Measurements from ENCODE around the gene RRP12.
A peak's percentile ranks its signal among the peaks of the same experiment; 100 is the strongest.

The RRP12 gene

GRCh38 chr10:97401455-97401919 is 347 bp upstream of the RRP12 start:
- Histone ChIP-seq H2AFZ (ENCODE audit: low read length) (peak overlapping the region; percentile 87), H3K4me2 (ENCODE audit: insufficient read depth, low read length, poor library complexity, severe bottlenecking) (peak overlapping the region; percentile 90), H3K36me3 (replicated peaks in 1 of 2; ENCODE audit: control insufficient read depth in 2 of 2, insufficient read depth in 2 of 2, low read length in 2 of 2) (peaks cover 2 to 12% of the 10 kb centered on the region in 2 donors), H3K4me3 (ENCODE audit: low read length in 2 of 2) (peak overlapping the region; percentile 62 to 91), H3K9ac (ENCODE audit: low read depth, low read length, poor library complexity) (no peak overlapping the region), H2BK5ac (ENCODE audit: low read length) (no peak overlapping the region), H2BK15ac (ENCODE audit: low read length) (no peak overlapping the region), H2BK12ac (ENCODE audit: low read length) (no peak overlapping the region), H3K27me3 (ENCODE audit: control insufficient read depth in 3 of 3, insufficient read depth in 3 of 3, low read depth in 1 of 3, low read length in 3 of 3) (no peaks in the 10 kb centered on the region), H2BK120ac (ENCODE audit: low read depth, low read length) (no peak overlapping the region), H3K18ac (ENCODE audit: low read length) (peak overlapping the region; percentile 76), H4K91ac (ENCODE audit: low read depth, low read length, poor library complexity) (no peak overlapping the region), H3K4me1 (ENCODE audit: control insufficient read depth in 2 of 2, insufficient read depth in 1 of 2, low read depth in 1 of 2, low read length in 2 of 2) (peaks cover 4 to 7% of the 10 kb centered on the region in 2 donors), H3K4ac (ENCODE audit: low read length) (no peak overlapping the region), H3K27ac (replicated peaks; ENCODE audit: low read length) (no peak overlapping the region), H4K8ac (ENCODE audit: low read depth, low read length) (peak overlapping the region; percentile 65), H3K14ac (ENCODE audit: low read length) (no peak overlapping the region), H2AK5ac (ENCODE audit: low read depth, low read length) (peak overlapping the region; percentile 63), H3K79me1 (ENCODE audit: low read depth, low read length) (no peaks in the 10 kb centered on the region), H3K23ac (ENCODE audit: low read depth, low read length, poor library complexity) (no peak overlapping the region), H3K9me3 (replicated peaks in 1 of 2; ENCODE audit: control insufficient read depth in 2 of 2, insufficient read depth in 1 of 2, low read depth in 1 of 2, low read length in 2 of 2) (no peaks in the 10 kb centered on the region)
- DNase-seq (ENCODE audit: low spot score) = no peak
- no CpG with 5 or more reads among the region's 13 CpGs for WGBS, 2 donors (ENCODE audit: extremely low coverage in 2 of 2, insufficient read length in 2 of 2, insufficient replicate concordance in 1 of 2)

- Histone ChIP-seq H3K4me1 (ENCODE audit: control insufficient read depth in 2 of 2, insufficient read depth in 1 of 2, low read depth in 1 of 2, low read length in 2 of 2) (peaks cover 4 to 7% of the 10 kb centered on the region in 2 donors), H2AFZ (ENCODE audit: low read length) (peak overlapping the region; percentile 87), H3K14ac (ENCODE audit: low read length) (no peak overlapping the region), H3K9ac (ENCODE audit: low read depth, low read length, poor library complexity) (peak overlapping the region; percentile 7), H3K18ac (ENCODE audit: low read length) (no peak overlapping the region), H2BK5ac (ENCODE audit: low read length) (no peak overlapping the region), H4K8ac (ENCODE audit: low read depth, low read length) (no peak overlapping the region), H3K27me3 (ENCODE audit: control insufficient read depth in 3 of 3, insufficient read depth in 3 of 3, low read depth in 1 of 3, low read length in 3 of 3) (no peaks in the 10 kb centered on the region), H2AK5ac (ENCODE audit: low read depth, low read length) (no peak overlapping the region), H3K23ac (ENCODE audit: low read depth, low read length, poor library complexity) (no peak overlapping the region), H4K91ac (ENCODE audit: low read depth, low read length, poor library complexity) (no peak overlapping the region), H3K4ac (ENCODE audit: low read length) (no peak overlapping the region), H3K36me3 (replicated peaks in 1 of 2; ENCODE audit: control insufficient read depth in 2 of 2, insufficient read depth in 2 of 2, low read length in 2 of 2) (peaks cover 8 to 26% of the 10 kb centered on the region in 2 donors), H2BK120ac (ENCODE audit: low read depth, low read length) (no peak overlapping the region), H3K4me2 (ENCODE audit: insufficient read depth, low read length, poor library complexity, severe bottlenecking) (peak overlapping the region; percentile 90), H3K9me3 (replicated peaks in 1 of 2; ENCODE audit: control insufficient read depth in 2 of 2, insufficient read depth in 1 of 2, low read depth in 1 of 2, low read length in 2 of 2) (no peaks in the 10 kb centered on the region), H3K4me3 (ENCODE audit: low read length in 2 of 2) (peak overlapping the region in 1 of 2 donors; percentile 62), H3K27ac (replicated peaks; ENCODE audit: low read length) (no peak overlapping the region), H2BK15ac (ENCODE audit: low read length) (no peak overlapping the region), H3K79me1 (ENCODE audit: low read depth, low read length) (no peaks in the 10 kb centered on the region), H2BK12ac (ENCODE audit: low read length) (no peak overlapping the region)
- no CpG with 5 or more reads among the region's 21 CpGs for WGBS, 2 donors (ENCODE audit: extremely low coverage in 2 of 2, insufficient read length in 2 of 2, insufficient replicate concordance in 1 of 2)
- no peak for DNase-seq (ENCODE audit: low spot score)
These were observed 1.1 kb downstream of the RRP12 start for GRCh38 chr10:97399843-97400545.

- no peak overlapping the region for H3K14ac ChIP-seq (ENCODE audit: low read length)
These were observed 5.1 kb downstream of the RRP12 start for GRCh38 chr10:97396056-97396455.

GRCh38 chr10:97393034-97393573 is 8.0 kb downstream of the RRP12 start:
- no peak overlapping the region for H3K4me3 ChIP-seq (ENCODE audit: low read length in 2 of 2)
- no peak overlapping the region for H3K4ac ChIP-seq (ENCODE audit: low read length)
- no peak overlapping the region for H3K9ac ChIP-seq (ENCODE audit: low read depth, low read length, poor library complexity)
- H3K4me2 ChIP-seq (ENCODE audit: insufficient read depth, low read length, poor library complexity, severe bottlenecking) = no peak overlapping the region
- no peak overlapping the region for H4K8ac ChIP-seq (ENCODE audit: low read depth, low read length)
- no peak overlapping the region for H3K23ac ChIP-seq (ENCODE audit: low read depth, low read length, poor library complexity)
- H2AK5ac ChIP-seq (ENCODE audit: low read depth, low read length) = no peak overlapping the region
- no peaks in the 10 kb centered on the region for H3K4me1 ChIP-seq (ENCODE audit: control insufficient read depth in 2 of 2, insufficient read depth in 1 of 2, low read depth in 1 of 2, low read length in 2 of 2)
- H3K18ac ChIP-seq (ENCODE audit: low read length) = no peak overlapping the region
- H3K79me1 ChIP-seq (ENCODE audit: low read depth, low read length) = peaks cover 2% of the 10 kb centered on the region
- no CpG with 5 or more reads among the region's 8 CpGs for whole genome bisulfite sequencing, 2 donors (ENCODE audit: extremely low coverage in 2 of 2, insufficient read length in 2 of 2, insufficient replicate concordance in 1 of 2)
- no peak overlapping the region for H4K91ac ChIP-seq (ENCODE audit: low read depth, low read length, poor library complexity)
- no peak for DNase-seq (ENCODE audit: low spot score)
- no peak overlapping the region for H2AFZ ChIP-seq (ENCODE audit: low read length)
- H2BK12ac ChIP-seq (ENCODE audit: low read length) = no peak overlapping the region
- no peaks in the 10 kb centered on the region for H3K27me3 ChIP-seq (ENCODE audit: control insufficient read depth in 3 of 3, insufficient read depth in 3 of 3, low read depth in 1 of 3, low read length in 3 of 3)
- H2BK15ac ChIP-seq (ENCODE audit: low read length) = no peak overlapping the region
- no peak overlapping the region for H2BK120ac ChIP-seq (ENCODE audit: low read depth, low read length)
- H3K27ac ChIP-seq (replicated peaks; ENCODE audit: low read length) = no peak overlapping the region
- no peak overlapping the region for H2BK5ac ChIP-seq (ENCODE audit: low read length)
- H3K9me3 ChIP-seq (replicated peaks in 1 of 2; ENCODE audit: control insufficient read depth in 2 of 2, insufficient read depth in 1 of 2, low read depth in 1 of 2, low read length in 2 of 2) = no peaks in the 10 kb centered on the region
- H3K36me3 ChIP-seq (replicated peaks in 1 of 2; ENCODE audit: control insufficient read depth in 2 of 2, insufficient read depth in 2 of 2, low read length in 2 of 2) = peaks cover 35 to 83% of the 10 kb centered on the region in 2 donors
- H3K14ac ChIP-seq (ENCODE audit: low read length) = no peak overlapping the region

More at GRCh38 chr10:97396056-97396455, 5.1 kb downstream of the RRP12 start:
- Histone ChIP-seq H4K8ac (ENCODE audit: low read depth, low read length) (no peak overlapping the region), H2BK5ac (ENCODE audit: low read length) (no peak overlapping the region), H2AFZ (ENCODE audit: low read length) (no peak overlapping the region), H2BK120ac (ENCODE audit: low read depth, low read length) (no peak overlapping the region), H4K91ac (ENCODE audit: low read depth, low read length, poor library complexity) (no peak overlapping the region), H3K9me3 (replicated peaks in 1 of 2; ENCODE audit: control insufficient read depth in 2 of 2, insufficient read depth in 1 of 2, low read depth in 1 of 2, low read length in 2 of 2) (no peaks in the 10 kb centered on the region), H3K27me3 (ENCODE audit: control insufficient read depth in 3 of 3, insufficient read depth in 3 of 3, low read depth in 1 of 3, low read length in 3 of 3) (no peaks in the 10 kb centered on the region), H3K4me1 (ENCODE audit: control insufficient read depth in 2 of 2, insufficient read depth in 1 of 2, low read depth in 1 of 2, low read length in 2 of 2) (peaks cover 4 to 5% of the 10 kb centered on the region in 2 donors), H3K18ac (ENCODE audit: low read length) (no peak overlapping the region), H2BK15ac (ENCODE audit: low read length) (no peak overlapping the region), H3K4me3 (ENCODE audit: low read length in 2 of 2) (no peak overlapping the region), H3K36me3 (replicated peaks in 1 of 2; ENCODE audit: control insufficient read depth in 2 of 2, insufficient read depth in 2 of 2, low read length in 2 of 2) (peaks cover 18 to 56% of the 10 kb centered on the region in 2 donors), H3K23ac (ENCODE audit: low read depth, low read length, poor library complexity) (no peak overlapping the region), H3K27ac (replicated peaks; ENCODE audit: low read length) (no peak overlapping the region), H3K9ac (ENCODE audit: low read depth, low read length, poor library complexity) (no peak overlapping the region), H3K4me2 (ENCODE audit: insufficient read depth, low read length, poor library complexity, severe bottlenecking) (no peak overlapping the region), H3K4ac (ENCODE audit: low read length) (no peak overlapping the region), H2BK12ac (ENCODE audit: low read length) (no peak overlapping the region), H3K79me1 (ENCODE audit: low read depth, low read length) (no peaks in the 10 kb centered on the region), H2AK5ac (ENCODE audit: low read depth, low read length) (no peak overlapping the region)
- DNase-seq (ENCODE audit: low spot score) = no peak
- WGBS, 2 donors (ENCODE audit: extremely low coverage in 2 of 2, insufficient read length in 2 of 2, insufficient replicate concordance in 1 of 2) = no CpG with 5 or more reads among the region's 4 CpGs
